CD14-positive monocyte (primary cell): ENCODE data around the gene GALNT18. TPM values are rescaled to one million over a fixed set of nuclear protein-coding genes. Genes with fewer than 3 reads are reported as not detected.

Experiments
- DNase-seq, 3 donors: peaks; one replicate each; pipeline ENCODE4 v3.0.0-alpha.2; 2011 to 2022
- H2AFZ ChIP-seq: 2 replicates; pipeline ENCODE4 v1.6.0; 2012; ENCODE audit warnings: mild to moderate bottlenecking, low read depth, low read length, inconsistent platforms; ENCODE audit not compliant: insufficient read depth, poor library complexity, severe bottlenecking
- H3K27ac ChIP-seq, 2 donors: 1 replicate in 1 of 2; 2 replicates in 1 of 2; pipeline ENCODE4 v1.5.1; 2012 to 2013; ENCODE audit warnings: low read length in 2 of 2, control low read depth in 1 of 2, inconsistent platforms in 1 of 2, low read depth in 1 of 2, mild to moderate bottlenecking in 1 of 2
- H3K27me3 ChIP-seq, 2 donors: one replicate each; pipeline versions ENCODE4 v1.6.0 to v1.6.1; 2011 to 2013; ENCODE audit warnings: low read length in 2 of 2; ENCODE audit not compliant: control insufficient read depth in 2 of 2, insufficient read depth in 2 of 2
- H3K36me3 ChIP-seq, 2 donors: replicated peaks in 1 of 2; 1 replicate in 1 of 2; 2 replicates in 1 of 2; pipeline versions ENCODE4 v1.5.1 to v1.6.1; 2012 to 2013; ENCODE audit warnings: low read length in 2 of 2, control low read depth in 1 of 2, inconsistent platforms in 1 of 2, mild to moderate bottlenecking in 1 of 2; ENCODE audit not compliant: insufficient read depth in 2 of 2, control insufficient read depth in 1 of 2
- H3K4me1 ChIP-seq, 2 donors: 1 replicate in 1 of 2; 2 replicates in 1 of 2; pipeline versions ENCODE4 v1.5.1 to v1.6.1; 2012 to 2013; ENCODE audit warnings: low read length in 2 of 2, control low read depth in 1 of 2, inconsistent platforms in 1 of 2, mild to moderate bottlenecking in 1 of 2, moderate library complexity in 1 of 2; ENCODE audit not compliant: insufficient read depth in 2 of 2, control insufficient read depth in 1 of 2
- H3K4me2 ChIP-seq: replicated peaks from 2 replicates; pipeline ENCODE3; 2012; ENCODE audit warnings: low read length, moderate library complexity, mild to moderate bottlenecking; ENCODE audit not compliant: poor library complexity, severe bottlenecking; ENCODE audit errors: extremely low read depth
- H3K4me3 ChIP-seq, 3 experiments: fragments of 200-600 bp in 1 of 3; sonication (generic) in 1 of 3; replicated peaks in 1 of 3; 1 replicate in 2 of 3; 2 replicates in 1 of 3; pipeline ENCODE4 v1.5.1; 2011 to 2013; ENCODE audit warnings: low read length in 3 of 3, mild to moderate bottlenecking in 3 of 3, control low read depth in 2 of 3, low read depth in 2 of 3, inconsistent platforms in 1 of 3, moderate library complexity in 1 of 3
- H3K79me2 ChIP-seq: 2 replicates; pipeline ENCODE4 v1.6.0; 2012; ENCODE audit warnings: mild to moderate bottlenecking, control low read depth, inconsistent platforms, low read length, moderate library complexity; ENCODE audit not compliant: insufficient read depth
- H3K9ac ChIP-seq: 2 replicates; pipeline ENCODE4 v1.6.0; 2017; ENCODE audit warnings: low read length, mild to moderate bottlenecking; ENCODE audit not compliant: insufficient read depth, poor library complexity, severe bottlenecking
- H3K9me3 ChIP-seq, 2 donors: replicated peaks in 1 of 2; 1 replicate in 1 of 2; 2 replicates in 1 of 2; pipeline versions ENCODE4 v1.5.1 to v1.6.1; 2012 to 2013; ENCODE audit warnings: low read length in 2 of 2, control low read depth in 1 of 2; ENCODE audit not compliant: control insufficient read depth in 1 of 2, insufficient read depth in 1 of 2
- H4K20me1 ChIP-seq: 2 replicates; pipeline ENCODE4 v1.6.0; 2012; ENCODE audit warnings: mild to moderate bottlenecking, low read length, control low read depth, moderate library complexity; ENCODE audit not compliant: insufficient read depth
- H3K27ac Mint-ChIP-seq, 7 donors: one replicate each; pipeline ENCODE4 v1.8.0; 2020; ENCODE audit warnings: mild to moderate bottlenecking in 7 of 7, mixed read lengths in 7 of 7, moderate library complexity in 6 of 7, inconsistent platforms in 2 of 7
- H3K27me3 Mint-ChIP-seq, 3 donors: one replicate each; pipeline ENCODE4 v1.8.0; 2021 to 2022; ENCODE audit warnings: low read depth in 3 of 3, mild to moderate bottlenecking in 3 of 3, mixed read lengths in 3 of 3, moderate library complexity in 3 of 3, inconsistent platforms in 1 of 3
- H3K36me3 Mint-ChIP-seq, 2 donors: one replicate each; pipeline ENCODE4 v1.8.0; 2020; ENCODE audit warnings: mixed read lengths in 2 of 2, inconsistent platforms in 1 of 2, mild to moderate bottlenecking in 1 of 2
- H3K4me1 Mint-ChIP-seq: one replicate; pipeline ENCODE4 v1.8.0; 2020; ENCODE audit warnings: mild to moderate bottlenecking, mixed read lengths
- H3K4me3 Mint-ChIP-seq, 2 donors: one replicate each; pipeline ENCODE4 v1.8.0; 2020; ENCODE audit warnings: mild to moderate bottlenecking in 2 of 2, mixed read lengths in 2 of 2, moderate library complexity in 1 of 2
- H3K9me3 Mint-ChIP-seq, 7 donors: one replicate each; pipeline ENCODE4 v1.8.0; 2020 to 2022; ENCODE audit warnings: mixed read lengths in 7 of 7, mild to moderate bottlenecking in 6 of 7, moderate library complexity in 6 of 7, inconsistent platforms in 2 of 7
- CTCF ChIP-seq: fragments of 200-600 bp; IDR thresholded peaks from one replicate; pipeline ENCODE4 v1.8.0; 2022; ENCODE audit warnings: antibody characterized with exemption, mild to moderate bottlenecking
- WGBS: methylation state at CpG from one replicate; pipeline ENCODE4 v1.1.5; 2013; ENCODE audit warnings: missing lambda C conversion rate; ENCODE audit not compliant: insufficient coverage; 5-methylcytosine and 5-hydroxymethylcytosine counted together
- intact Hi-C, 2 donors: fragments of 100-400 bp; cut with micrococcal nuclease; formaldehyde crosslinking; loops; one replicate each; pipeline versions ENCODE4 v1.15.0 to v1.15.1; 2023
- polyA plus RNA-seq, 3 donors: library from polyadenylated mRNA; depleted of rRNA in 1 of 3; unstranded in 2 of 3; stranded (reverse) in 1 of 3; fragments of 300-500 nt in 2 of 3; fragments of >200 nt in 1 of 3; fragmentation: Illumina TruSeq in 2 of 3; gene quantifications; 1 replicate in 2 of 3; 2 replicates in 1 of 3; pipeline ENCODE4 v1.2.3, GENCODE V29; 2012 to 2021

The GALNT18 gene
- polyA plus RNA-seq, 3 donors, result not detected

- peaks cover 0 to 3% of the 10 kb centered on the region in 2 donors for H3K36me3 Mint-ChIP-seq
- H3K4me1 ChIP-seq, result peaks cover 32 to 43% of the 10 kb centered on the region in 2 donors
Observed at GRCh38 chr11:11316651-11317230, 305.1 kb downstream of the GALNT18 start.

More at GRCh38 chr11:11316651-11317230, 305.1 kb downstream of the GALNT18 start:
- no peak overlapping the region for H3K27ac Mint-ChIP-seq
- Histone ChIP-seq H2AFZ (no peak overlapping the region), H4K20me1 (no peaks in the 10 kb centered on the region), H3K9ac (no peak overlapping the region), H3K36me3 (no peaks in the 10 kb centered on the region), H3K27ac (no peak overlapping the region), H3K9me3 (no peaks in the 10 kb centered on the region), H3K27me3 (no peaks in the 10 kb centered on the region), H3K4me3 (no peak overlapping the region), H3K79me2 (no peaks in the 10 kb centered on the region), H3K4me2 (no peak overlapping the region)
- no CpG with 5 or more reads among the region's 3 CpGs for WGBS
- peaks cover 0 to 2% (median 0%) of the 10 kb centered on the region in 3 donors for H3K27me3 Mint-ChIP-seq
- intact Hi-C loops, result no loop called here
- no peak overlapping the region for H3K4me3 Mint-ChIP-seq
- DNase-seq, result no peak
- H3K9me3 Mint-ChIP-seq, result peaks cover 2 to 6% (median 5%) of the 10 kb centered on the region in 7 donors
- H3K4me1 Mint-ChIP-seq, result peaks cover 34% of the 10 kb centered on the region
- TF ChIP-seq CTCF, result no peak
